GM12891 (cell line): ENCODE results near the gene EFCAB13.

Experiments
- POLR2A ChIP-seq: IDR thresholded peaks from 2 replicates; pipeline ENCODE4 v1.6.1; 2011; ENCODE audit warnings: low read depth, low read length, control low read depth
- POLR2AphosphoS5 ChIP-seq: IDR thresholded peaks from 2 replicates; pipeline ENCODE4 v1.6.1; 2011; ENCODE audit warnings: low read depth, low read length, control low read depth
- TAF1 ChIP-seq: IDR thresholded peaks from 2 replicates; pipeline ENCODE4 v1.6.1; 2011; ENCODE audit warnings: low read depth, low read length, control low read depth

- TF ChIP-seq POLR2AphosphoS5 (no peak), TAF1 (no peak), POLR2A (no peak)
Observed at GRCh38 chr17:47276868-47277267, 46.9 kb upstream of the EFCAB13 start.
